ENCODE data around the gene LAMA3.

LAMA3 gene

DNA sequence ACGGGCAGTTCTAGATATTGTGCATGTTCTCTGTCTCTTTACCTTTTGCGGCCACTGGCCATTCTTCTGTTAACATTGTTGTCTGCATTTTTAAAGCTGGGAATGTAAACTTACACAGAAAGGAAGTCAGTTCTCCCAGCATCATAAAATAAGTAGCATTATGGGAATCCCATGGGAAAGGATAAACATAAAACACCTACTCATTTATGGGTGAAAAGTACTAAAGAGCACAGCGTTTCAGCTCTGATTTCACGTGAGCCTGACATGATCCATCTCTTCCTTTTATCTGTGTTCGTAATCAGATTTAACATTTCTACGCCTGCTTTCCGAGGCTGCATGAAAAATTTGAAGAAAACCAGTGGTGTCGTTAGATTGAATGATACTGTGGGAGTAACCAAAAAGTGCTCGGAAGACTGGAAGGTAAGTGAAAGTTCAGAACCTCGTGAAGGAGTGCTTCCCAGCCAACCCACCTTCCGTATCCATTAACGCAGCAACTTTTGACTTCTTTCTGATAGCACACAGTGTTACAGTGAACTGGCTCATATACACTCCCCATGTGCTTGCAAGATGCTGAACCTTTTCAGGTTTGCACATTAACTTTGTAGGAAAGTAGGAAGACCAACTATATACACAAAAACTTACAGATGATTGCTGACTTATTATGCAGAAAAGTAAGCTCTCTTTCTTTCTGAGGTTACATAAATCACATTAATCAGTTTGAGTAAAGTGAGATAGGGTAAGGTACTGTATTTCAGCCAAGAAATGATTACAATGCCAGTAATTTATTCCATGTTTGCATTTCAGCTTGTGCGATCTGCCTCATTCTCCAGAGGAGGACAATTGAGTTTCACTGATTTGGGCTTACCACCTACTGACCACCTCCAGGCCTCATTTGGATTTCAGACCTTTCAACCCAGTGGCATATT lies 238.8 kb downstream of the LAMA3 start:
- TF ChIP-seq GATA1 (IDR thresholded peaks at IDR 0.05; ENCODE audit: low read depth, low read length) (no peak), POLR2A (IDR thresholded peaks at IDR 0.05; ENCODE audit: low read length) (no peak)
- no peak for DNase-seq

DNA sequence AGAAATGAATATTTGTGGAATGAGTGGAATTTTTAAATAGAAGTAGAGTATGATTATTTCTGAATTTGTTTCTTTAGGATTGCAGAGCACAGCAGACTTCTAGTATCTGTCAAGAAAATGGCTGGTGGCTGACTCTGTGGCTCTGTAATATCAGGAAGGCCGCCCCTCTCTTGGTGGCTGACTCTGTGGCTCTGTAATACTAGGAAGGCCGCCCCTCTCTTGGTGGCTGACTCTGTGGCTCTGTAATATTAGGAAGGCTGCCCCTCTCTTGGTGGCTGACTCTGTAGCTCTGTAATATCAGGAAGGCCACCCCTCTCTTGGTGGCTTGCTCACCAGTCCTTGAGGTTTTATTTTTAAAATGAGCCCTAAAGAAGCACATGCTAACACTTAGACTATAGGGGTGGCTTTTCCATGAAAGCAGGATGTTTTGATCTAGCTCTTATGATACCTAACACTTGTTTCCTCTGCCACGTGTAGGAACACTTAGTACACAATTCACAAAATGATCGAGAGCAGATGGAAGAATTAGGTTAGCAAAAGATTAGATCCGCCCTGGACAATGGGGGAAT lies 240.2 kb downstream of the LAMA3 start:
- no peak for TF ChIP-seq POLR2A (IDR thresholded peaks at IDR 0.05; ENCODE audit: low read length)
- no peak for TF ChIP-seq GATA1 (IDR thresholded peaks at IDR 0.05; ENCODE audit: low read depth, low read length)
- DNase-seq = no peak

DNA sequence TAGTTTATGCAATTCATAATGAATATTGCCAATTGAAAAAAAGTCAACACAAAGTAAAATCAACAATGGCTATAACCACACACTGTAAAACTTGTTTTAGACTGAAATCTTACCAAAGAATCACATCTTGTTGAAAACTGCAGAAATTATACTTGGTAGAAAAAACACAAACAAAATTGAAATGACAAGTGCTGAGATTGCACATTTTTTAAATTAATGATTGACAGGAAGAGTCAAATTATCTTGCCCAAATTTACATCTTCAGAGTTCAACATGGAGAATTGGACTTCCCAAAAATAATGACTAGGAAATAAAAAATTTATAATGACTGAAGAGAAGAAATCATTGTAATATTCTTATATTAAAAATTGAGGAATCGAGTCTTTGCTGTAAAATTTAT lies 240.7 kb downstream of the LAMA3 start:
- TF ChIP-seq GATA1 (IDR thresholded peaks at IDR 0.05; ENCODE audit: low read depth, low read length) (no peak), POLR2A (IDR thresholded peaks at IDR 0.05; ENCODE audit: low read length) (no peak)
- no peak for DNase-seq

DNA sequence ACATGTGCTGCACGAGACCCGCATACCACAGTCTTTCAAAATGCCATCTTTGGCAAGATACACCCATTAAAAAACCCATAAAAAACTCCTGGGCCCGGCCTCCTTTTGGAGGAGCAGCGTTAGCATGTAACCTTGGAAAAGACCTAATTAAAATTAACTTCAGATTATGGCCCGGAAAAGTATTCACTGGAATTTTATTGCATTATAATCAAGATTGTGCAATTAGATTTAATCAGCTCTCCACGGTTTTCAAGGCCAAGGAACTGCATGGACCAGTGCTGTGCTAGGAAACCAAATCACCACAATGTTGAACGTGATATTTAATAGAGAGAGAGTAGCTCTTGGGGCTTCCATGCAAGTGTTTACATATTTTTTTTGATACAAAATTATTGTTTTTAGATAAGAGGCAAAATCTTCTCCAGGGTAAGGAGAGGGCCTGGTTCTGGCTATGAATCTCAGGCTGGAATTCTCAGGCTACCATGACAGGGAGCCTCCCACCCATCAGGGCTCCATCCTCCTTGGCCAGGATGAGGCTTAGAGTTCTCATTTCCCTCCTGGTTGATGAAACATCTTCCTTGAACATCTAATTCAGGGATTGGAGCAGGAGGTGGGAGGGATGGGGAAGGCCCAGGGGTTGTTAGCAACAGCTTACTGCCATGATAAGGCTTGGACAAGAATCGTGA lies 243.3 kb downstream of the LAMA3 start:
- TF ChIP-seq GATA1 (IDR thresholded peaks at IDR 0.05; ENCODE audit: low read depth, low read length) (no peak), POLR2A (IDR thresholded peaks at IDR 0.05; ENCODE audit: low read length) (no peak)

DNA sequence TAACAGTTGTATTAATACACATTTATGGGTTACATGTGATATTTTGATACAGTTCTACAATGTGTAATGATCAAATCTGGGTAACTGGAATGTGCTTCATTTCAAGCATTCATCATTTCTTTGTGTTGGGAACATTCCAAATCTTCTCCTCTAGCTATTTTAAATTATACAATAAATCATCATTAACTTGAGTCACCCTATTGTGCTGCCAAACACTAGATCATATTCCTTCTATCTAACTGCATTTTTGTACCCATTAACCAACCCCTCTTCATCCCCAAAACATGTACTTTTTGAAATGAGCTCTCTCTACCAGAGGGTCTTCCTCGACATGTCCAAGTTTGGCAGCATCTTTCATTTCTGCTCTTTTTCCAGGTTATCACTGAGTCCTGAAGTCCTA lies 244.2 kb downstream of the LAMA3 start:
- no peak for DNase-seq
- TF ChIP-seq POLR2A (IDR thresholded peaks at IDR 0.05; ENCODE audit: low read length) (no peak), GATA1 (IDR thresholded peaks at IDR 0.05; ENCODE audit: low read depth, low read length) (no peak)

More for the DNA sequence above, 243.3 kb downstream of the LAMA3 start:
- no peak for DNase-seq

DNA sequence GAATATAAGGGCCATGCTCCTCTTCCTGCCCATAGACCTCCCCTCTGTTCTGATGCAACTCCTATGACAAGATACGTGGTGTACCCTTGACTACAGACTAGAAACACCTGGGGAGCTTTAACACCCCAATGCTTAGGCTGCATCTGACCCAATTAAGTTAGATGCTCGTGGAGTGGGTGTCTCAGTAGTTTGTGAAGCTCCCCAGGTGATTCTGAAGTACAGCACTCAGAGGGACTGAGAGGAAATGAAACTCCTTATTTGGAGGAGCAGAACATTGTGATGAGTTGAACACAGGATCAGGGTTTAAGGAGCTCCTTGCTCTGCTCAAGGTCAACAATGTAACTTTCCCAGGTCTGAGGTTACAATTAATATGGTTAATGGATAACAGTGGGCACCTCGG lies 245.0 kb downstream of the LAMA3 start:
- TF ChIP-seq GATA1 (IDR thresholded peaks at IDR 0.05; ENCODE audit: low read depth, low read length) = no peak
- TF ChIP-seq POLR2A (IDR thresholded peaks at IDR 0.05; ENCODE audit: low read length) = no peak
- no peak for DNase-seq

DNA sequence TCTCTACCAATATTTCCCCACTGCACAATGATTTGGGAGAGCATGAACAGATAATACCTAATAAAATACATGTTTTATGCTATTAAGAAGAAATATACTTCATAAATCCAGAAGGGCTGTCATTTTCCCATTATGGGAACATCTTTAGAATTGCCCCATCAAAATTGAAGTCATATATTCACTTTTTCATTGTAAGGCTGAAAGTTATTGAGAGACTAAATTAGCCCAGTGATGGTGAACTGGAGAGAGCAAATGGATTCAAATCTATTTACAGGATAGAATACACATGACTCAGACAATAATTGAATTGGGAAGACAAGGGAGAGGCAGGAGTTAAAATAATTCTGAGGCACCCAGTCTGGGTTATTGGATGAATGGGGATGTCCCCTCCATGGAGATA lies 245.6 kb downstream of the LAMA3 start:
- TF ChIP-seq POLR2A (IDR thresholded peaks at IDR 0.05; ENCODE audit: low read length) (no peak), GATA1 (IDR thresholded peaks at IDR 0.05; ENCODE audit: low read depth, low read length) (no peak)
- DNase-seq = no peak

DNA sequence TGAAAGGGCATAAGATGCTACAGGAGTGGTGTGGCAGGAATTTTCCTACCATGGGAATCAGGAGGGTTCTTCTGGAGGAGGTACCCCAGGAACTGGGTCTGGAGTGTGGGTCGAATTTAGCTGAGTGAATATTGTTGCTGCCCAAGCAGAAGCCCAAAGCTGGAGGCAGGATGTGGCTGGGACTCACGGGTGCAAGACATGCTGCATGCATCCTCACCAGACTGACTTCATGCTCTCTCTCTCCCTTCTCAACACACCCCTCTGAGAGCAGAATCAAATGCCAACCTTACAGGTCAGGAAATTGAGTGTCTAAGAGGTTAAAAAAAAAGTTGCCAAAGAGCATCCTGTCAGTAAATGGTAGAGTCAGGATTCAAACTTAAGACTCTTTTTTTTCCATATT lies 246.6 kb downstream of the LAMA3 start:
- no peak for DNase-seq
- TF ChIP-seq POLR2A (IDR thresholded peaks at IDR 0.05; ENCODE audit: low read length) (no peak), GATA1 (IDR thresholded peaks at IDR 0.05; ENCODE audit: low read depth, low read length) (no peak)

DNA sequence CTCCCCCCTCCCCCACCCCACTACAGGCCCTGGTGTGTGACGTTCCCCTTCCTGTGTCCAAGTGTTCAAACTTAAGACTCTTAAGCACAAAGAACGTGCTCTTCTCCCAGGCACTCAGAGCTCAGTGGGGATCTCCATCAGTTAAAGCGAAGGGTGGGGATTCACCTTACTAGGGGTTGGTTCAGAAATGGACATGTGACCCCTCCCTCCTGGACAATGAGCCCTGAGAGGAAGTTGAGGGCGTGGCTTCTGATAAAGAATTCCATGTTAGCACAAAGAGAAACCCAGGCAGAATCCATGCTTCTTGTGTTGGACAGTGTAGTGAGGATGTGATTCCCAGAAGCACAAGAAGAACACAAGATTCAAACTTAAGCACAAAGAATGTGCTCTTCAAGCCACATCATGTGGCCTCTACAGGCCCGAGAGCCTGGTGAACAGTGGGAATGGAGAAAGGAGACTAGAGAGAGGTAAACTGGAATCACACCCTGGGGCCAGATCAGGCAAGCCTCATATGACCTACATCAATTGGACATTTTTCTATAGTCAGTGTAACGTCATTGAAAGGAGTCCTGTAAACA lies 247.2 kb downstream of the LAMA3 start:
- DNase-seq = no peak
- TF ChIP-seq GATA1 (IDR thresholded peaks at IDR 0.05; ENCODE audit: low read depth, low read length) (no peak), POLR2A (IDR thresholded peaks at IDR 0.05; ENCODE audit: low read length) (no peak)

DNA sequence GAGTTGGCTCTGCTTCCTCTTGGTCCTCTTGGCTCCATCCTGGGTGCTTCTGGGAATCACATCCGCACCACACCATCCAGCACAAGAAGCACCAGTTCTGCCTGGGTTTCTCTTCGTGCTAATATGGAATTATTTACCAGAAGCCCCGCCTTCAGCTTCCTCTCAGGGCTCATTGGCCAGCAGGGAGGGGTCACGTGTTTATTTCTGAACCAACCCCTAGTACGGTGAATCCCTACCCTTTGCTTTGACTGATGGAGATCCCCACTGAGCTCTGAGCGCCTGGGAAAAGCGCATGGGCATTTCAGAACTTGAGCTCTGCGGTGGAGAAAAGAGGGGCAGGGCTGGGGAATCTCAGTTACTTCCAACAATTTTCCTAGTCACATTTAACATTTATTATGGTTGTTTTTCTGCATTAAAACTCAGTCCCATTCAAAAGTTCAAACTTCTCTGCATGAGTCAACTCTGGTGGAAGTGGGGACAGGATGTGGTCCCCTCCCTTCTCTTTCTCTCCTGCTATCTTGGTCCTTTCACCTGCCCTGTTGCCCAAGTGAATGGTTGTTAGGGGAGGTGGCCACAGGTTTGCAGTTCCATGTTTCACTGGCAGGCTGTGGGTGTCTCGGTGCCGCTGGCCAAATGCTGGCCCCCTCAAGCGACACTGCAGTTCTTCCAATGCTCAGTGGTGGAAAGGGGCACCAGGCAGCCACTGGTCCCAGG lies 248.9 kb downstream of the LAMA3 start:
- TF ChIP-seq POLR2A (IDR thresholded peaks at IDR 0.05; ENCODE audit: low read length) = no peak
- no peak for TF ChIP-seq GATA1 (IDR thresholded peaks at IDR 0.05; ENCODE audit: low read depth, low read length)
- no peak for DNase-seq

DNA sequence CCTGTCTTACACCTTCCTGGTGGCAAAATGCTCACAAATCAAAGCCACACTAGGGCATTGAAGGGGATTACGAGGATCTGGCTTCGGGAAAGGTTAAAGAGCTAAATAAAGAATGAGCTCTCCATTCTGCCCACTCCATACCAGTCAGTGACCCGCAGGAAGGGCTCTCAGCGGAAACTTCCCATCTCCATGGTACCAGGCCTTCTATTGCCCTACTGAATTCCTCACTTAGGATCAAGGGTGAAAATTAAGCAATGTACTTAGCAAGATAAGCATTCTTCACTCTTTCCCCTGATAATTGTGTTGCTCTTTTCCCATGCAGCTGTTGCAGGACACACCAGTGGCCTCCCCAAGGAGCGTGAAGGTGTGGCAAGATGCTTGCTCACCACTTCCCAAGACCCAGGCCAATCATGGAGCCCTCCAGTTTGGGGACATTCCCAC lies 249.7 kb downstream of the LAMA3 start:
- TF ChIP-seq POLR2A (IDR thresholded peaks at IDR 0.05; ENCODE audit: low read length) (no peak), GATA1 (IDR thresholded peaks at IDR 0.05; ENCODE audit: low read depth, low read length) (no peak)
- no peak for DNase-seq

DNA sequence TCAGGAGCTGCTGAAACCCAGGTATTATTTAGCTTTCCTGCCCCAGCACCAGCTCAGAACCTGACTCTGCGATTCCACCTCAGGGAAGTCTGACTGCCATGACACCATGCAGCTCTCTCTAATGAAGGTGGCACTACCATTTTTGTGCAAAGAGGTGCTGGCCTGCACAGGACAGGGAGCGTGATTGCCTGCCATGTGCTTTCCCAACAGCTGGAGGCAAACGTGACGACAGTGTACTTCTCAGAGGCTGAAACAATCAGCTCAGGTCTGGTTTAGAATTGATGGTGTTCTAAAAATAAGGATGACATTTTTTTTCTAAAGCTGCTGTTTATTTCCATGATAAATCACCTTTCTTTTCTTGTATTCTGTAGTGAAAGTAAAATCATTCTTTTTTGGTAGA lies 250.1 kb downstream of the LAMA3 start:
- no peak for DNase-seq
- TF ChIP-seq GATA1 (IDR thresholded peaks at IDR 0.05; ENCODE audit: low read depth, low read length) = no peak
- TF ChIP-seq POLR2A (IDR thresholded peaks at IDR 0.05; ENCODE audit: low read length) = no peak

DNA sequence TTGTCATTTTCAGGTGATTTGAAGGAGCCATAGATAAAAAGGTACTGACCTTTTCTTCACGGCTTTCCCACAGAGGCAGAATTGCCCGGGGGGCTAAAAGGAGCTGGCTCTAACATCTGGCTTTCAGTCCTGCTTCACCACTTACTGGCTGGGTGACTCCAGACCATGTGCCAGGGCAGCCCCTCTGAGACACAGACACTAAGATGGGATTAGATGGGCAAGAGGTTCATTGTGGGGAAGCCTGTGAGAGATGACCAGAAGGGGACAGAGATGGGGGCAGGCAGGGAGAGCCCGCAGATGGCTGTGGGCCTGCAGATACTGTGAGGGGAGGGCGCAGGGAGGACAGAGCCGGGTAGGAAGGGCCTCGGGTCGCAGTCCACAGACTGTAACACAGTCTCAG lies 250.6 kb downstream of the LAMA3 start:
- TF ChIP-seq POLR2A (IDR thresholded peaks at IDR 0.05; ENCODE audit: low read length) = no peak
- no peak for TF ChIP-seq GATA1 (IDR thresholded peaks at IDR 0.05; ENCODE audit: low read depth, low read length)
- no peak for DNase-seq

All from erythroblast (primary cell).